Activated T-cell treated with anti-CD3 and anti-CD28 coated beads for 1 hour (primary cell): ENCODE results near the gene GINS2.

Source experiments
- DNase-seq: peaks from one replicate; pipeline ENCODE4 v3.0.0-alpha.2; 2020; ENCODE audit warnings: low read depth

GINS2 gene

DNA sequence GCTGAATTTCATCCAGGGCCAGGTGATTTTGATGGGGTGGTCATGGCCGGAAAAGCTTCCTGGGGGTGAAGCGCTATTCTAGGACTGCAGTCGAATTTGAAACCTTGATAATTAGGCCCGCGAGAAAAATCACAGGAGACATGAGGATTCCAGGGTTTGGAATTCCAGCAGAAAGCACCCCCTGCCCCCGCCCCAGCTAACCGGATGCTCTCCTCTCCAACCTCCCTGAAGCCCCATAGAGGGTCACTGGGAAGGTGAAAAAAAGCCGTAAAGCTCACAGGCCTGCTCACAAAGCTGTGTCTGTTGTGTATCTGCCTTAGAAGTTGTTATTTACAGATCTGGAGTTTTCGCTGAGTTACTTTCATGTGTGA is 1.2 kb upstream of the GINS2 start:
- DNase-seq: no peak

DNA sequence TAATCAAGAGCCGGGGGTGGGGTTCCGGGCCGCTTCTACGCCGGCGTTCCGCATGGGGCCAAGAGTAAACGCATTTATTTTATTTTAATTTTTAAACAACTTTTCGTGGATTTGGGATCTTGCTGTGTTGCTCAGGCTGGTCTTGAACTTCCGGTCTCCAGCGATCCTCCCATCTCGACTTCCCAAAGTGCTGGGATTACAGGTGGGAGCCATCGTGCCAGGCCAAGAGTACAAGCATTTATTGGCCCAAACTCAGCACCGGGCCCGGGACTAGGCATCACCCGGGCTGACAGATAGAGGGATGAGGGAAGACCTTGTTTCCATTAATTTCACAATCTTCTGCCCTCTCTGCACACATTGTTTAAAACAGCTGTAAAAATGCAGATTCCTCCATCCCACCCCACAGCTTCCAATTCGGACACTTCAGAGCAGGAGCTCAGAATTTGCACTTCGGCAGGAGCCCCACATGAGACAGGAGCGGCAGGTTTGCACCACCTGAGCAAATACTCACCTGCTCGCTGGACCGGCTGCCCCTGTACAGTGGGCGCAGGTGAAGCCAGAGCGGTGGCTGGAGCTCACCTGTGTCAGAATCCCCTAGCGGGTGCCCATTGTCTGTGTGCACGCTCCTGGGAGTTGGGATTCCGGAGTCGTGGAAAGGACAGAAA is 663 bp upstream of the GINS2 start:
- DNase-seq: no peak

DNA sequence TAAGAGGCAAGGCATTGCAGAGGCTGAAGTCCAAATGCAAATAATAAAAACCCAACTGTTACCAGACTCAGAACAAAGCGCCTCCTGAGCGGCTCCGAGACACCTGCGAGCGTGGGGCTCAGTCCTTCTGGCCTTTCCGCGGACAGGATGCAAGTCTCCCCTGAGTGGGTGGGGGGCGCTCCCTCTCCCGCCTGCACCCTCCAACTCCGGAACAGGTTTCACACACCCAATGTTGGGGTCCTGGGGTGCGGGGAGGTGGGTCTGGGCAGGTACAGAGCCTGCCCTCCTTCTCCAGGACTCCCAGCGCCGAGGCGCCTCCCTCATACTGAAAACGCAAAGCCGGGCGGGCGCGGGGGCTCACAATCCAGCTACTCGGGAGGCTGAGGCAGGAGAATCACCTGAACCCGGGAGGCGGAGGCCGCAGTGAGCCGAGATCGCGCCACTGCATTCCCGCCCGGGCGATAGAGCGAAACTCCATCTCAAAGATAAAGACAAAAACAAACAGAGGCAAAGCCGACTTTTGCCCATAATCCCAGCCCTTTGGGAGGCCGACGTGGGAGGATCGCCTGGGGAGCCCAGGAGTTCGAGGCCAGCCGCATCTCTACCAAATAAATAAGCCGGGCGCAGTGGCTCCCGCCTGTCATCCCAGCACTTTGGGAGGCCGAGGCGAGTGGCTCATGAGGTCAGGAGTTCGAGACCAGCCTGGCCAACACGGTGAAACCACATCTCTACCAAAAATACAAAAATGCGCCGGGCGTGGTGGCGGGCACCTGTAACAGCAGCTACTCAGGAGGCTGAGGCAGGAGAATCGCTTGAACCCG is 893 bp downstream of the GINS2 start:
- no peak for DNase-seq

DNA sequence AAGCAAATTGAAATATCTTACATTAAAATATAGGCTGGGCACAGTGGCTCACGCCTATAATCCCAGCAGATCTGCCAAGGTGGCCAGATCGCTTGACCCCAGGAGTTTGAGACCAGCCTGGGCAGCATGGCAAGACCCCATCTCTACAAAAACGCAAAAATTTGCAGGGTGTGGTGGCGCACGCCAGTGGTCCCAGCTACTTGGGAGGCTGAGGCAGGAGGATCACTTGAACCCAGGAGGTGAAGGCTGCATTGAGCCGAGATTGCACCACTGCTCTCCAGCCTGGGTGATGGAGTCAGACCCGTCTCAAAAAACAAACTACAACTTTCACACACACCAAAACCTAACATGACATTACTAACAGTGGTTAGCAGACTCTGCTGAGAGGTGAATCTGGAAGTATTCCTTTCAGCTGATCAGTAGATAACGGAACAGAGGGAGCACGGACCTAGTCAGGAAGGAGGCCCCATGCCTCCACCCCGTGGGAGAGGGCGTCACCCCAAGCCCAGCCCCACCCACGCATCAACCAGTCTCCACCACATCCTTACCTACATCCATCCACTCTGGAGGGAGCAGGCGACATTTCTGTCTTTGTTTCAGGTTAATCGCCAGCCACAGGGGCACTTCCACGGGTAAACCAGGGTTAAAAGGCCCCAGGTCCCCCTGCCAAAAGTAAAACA is 1.7 kb downstream of the GINS2 start:
- no peak for DNase-seq

DNA sequence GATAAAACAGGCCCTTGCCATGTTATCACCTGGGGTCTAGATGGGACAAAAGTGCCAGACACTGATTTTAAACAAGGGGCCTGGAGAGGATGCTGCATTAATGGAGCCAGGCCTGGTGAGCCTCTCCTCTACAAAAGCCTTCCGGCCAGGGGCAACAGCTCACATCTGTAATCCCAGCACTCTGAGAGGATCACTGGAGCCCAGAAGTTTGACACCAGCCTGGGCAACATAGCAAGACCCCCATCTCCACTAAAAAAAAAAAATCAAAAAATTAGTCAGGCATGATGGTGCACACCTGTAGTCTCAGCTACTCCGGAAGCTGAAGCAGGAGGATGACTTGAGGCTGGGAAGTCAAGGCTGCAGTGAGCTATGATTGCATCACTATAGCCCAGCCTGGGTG is 3.5 kb downstream of the GINS2 start:
- DNase-seq: no peak

DNA sequence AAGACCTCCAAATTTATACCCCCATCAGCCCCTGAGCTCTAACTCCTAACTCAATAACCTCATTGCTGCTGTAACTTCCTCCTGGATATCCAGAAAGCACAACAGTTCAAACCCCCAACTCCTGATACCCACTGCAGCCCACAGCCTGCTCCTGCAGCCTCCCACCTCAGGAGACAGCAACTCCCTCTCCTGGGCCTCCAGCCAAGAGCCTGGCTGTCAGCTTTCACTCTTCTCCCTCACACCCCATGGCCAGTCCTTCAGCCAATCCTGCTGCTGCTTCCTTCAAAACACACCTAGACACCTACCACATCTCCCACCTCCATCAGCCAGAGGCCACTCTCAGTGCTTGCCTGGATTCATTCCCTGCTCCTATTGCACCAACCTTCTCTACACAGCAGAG is 5.4 kb downstream of the GINS2 start:
- no peak for DNase-seq

DNA sequence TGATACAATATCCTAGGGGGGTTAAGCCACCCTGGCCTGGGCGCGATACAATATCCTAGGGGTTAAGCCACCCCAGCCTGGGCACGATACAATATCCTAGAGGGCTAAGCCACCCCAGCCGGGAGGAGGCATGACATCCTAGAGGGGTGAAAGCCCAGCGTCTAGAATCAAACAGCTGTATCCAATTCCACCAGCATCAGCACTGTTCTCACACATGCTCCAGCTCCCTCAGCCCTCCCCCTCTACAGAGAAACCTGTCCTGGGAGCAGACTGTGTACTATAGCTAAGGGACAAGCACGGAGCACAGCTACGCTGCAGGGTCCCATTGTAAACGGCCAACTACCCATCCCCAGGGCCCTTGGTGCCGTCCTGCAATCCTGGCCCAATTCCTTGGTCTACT is 6.2 kb downstream of the GINS2 start:
- no peak for DNase-seq

DNA sequence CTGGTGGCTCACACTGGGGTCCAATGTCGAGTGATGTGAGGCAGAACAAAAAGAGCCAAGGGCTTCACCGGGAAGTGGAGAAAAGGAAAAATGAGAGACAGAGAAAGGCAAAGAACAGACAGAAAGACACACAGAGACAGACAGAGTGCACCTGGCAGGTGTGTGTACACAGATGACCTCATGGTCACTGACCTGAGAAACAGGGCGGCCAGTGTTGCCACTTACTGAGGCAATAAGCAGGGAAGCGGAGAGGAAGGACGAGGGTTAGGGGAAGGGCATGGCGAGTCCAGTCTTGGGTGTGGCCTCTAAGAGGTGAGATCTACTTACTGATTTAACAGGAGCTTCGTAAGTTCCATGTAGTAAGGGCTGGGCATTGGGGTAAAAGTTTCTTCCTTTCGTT is 7.5 kb downstream of the GINS2 start:
- DNase-seq: no peak

DNA sequence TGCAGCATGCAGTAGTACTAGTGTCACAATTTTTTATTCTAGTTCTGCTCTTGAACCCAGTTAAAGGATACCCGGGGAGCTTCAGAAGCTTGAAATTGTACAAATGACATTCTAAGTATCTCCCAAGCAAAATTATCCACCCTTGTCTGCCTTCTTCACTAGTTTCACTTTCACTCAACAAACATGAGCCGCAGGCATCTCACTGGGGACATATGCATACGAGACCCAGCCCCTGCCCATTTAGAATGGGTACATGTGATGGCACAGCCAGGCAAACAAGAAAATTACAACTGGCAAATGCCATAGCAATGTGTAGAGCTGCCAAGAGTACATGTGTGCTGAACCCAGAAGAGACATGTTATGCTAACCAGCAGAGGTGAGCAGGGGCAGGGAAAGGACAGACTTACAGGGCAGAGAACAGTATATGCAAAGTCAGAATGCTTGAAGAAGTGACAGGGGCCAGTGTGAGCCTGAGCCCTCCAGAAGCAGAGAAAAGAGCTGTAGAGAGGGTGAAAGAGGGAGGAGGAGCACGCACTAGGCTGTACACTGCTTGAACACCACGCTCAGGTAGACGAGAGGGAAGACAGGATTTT is 8.3 kb downstream of the GINS2 start:
- DNase-seq: no peak

DNA sequence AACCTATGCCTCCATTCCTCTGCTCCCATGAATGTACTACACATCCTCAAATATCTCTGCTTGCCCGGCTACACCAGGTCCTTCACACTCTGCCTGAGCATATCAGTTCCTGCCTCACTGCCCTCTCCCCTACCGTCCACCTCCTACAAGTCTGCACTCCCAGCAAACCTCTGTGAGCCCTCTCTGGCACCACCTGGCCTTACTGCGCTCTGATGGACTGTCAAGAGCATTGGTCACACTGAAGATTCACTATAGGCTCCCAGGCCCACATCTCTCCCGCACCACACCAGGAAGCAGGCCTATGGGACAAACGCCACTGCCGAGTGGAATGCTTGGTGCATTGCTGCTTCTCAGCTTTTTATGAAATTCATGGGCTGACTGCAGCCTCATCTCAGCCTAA is 8.9 kb downstream of the GINS2 start:
- no peak for DNase-seq

DNA sequence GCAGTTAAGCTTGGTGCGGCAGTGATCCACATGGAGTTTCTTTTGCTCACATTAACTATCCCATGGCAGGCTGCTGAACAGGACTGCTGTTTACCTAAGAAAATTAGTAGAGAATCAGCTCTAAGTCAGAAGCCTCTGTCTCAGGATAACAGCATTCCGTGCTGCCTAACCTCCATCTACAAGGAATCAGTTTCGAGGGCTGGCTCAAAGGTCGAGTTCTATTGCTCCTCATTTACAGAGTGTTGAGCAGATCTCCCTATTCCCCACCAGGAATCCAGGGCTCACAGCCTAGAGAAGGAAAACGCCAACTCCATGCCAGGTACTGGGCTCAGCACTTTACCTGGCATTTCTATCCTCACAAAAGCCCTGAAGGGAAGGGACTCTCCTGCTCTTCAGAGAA is 9.9 kb downstream of the GINS2 start:
- no peak for DNase-seq

DNA sequence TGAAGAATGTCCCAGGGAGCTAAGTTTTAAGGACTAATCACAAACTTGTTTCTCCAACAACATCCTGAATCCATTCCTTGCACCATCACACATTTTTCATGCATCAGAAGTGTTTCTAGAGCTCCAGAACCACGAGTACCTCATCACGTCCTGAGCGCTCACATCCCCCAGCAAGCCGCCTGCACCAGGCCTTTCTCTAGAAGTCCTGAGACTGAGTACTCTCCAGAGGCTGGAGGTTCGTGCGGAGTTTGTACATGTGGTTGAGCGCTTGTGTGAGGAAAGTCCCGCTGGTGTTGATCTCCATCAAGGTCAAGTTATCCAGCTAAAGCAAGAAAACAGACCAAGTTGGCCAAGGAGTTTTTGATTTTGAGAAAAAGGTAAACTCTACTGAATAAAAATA is 10.7 kb downstream of the GINS2 start:
- no peak for DNase-seq

DNA sequence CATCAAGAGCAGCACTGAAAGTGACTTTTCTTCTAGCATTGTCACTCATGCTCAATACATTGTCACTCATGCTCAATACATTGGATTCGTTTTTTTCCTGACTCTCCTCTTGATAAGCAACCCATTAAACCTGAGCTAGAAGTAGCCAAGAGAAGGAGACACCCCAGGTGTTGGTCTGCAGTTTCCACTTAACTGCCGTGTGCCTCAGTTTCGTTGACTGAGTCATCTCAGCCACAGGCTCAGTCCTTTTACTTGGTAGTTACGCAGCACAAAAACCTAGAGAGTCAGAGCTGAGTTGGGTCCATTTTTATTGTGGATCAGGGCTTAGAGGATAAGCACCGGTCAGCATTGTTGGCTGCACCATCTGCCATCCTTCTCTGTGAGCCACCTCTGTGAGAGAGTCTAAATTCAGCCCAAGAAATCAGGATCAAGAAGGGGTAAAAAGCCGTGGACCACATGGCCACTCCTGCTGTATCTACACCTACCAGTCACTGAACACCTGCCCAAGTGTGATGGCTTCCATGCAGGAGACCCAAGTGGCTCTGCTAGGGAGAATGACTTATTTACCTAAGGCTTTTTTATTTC is 11.3 kb downstream of the GINS2 start:
- DNase-seq: no peak

DNA sequence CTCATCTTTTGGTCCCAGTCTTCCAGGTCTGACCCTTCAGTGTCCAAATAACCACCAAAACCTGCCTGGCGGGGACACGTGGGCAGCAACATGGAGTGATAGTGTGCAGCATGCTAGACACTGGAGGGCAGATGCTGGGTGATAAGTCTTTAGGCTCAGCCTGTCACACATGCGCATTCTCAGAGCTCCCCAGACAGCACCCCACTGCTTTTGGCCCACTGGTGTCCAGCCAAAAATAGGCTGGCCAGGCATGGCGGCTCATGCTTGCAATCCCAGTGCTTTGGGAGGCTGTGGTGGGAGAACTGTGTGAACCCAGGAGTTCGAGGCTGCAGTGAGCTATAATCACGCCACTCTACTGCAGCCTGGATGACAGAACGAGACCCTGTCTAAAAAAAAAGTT is 12.3 kb downstream of the GINS2 start:
- no peak for DNase-seq

DNA sequence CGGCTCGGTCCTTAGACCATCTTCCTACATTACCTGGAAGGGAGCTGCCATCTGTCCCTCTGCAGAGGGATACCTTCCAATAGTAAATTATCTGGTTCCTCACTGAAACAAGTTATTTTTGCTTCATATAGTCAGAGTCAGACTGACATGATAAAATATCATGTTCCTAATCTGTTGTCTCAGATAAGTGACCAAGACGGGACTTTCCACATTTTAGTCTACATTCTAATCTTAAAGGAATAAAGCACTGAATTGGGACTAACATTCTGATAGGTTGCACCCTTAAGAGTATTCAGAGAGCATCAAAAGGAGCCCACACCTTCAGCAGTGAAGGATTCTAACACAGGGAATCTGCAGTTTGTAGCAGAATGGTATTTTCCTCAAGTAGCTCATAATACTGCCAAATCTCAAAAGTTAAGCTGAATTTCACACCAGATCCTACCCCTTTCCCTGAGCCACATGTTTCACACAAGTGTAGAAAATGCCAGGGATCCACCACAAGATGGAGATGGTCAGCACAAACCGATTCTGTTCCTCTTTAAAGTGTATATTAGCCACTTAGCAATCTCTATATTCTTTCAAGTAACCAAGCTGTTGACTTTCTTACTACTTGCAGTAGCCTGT is 13.4 kb downstream of the GINS2 start:
- DNase-seq: no peak

DNA sequence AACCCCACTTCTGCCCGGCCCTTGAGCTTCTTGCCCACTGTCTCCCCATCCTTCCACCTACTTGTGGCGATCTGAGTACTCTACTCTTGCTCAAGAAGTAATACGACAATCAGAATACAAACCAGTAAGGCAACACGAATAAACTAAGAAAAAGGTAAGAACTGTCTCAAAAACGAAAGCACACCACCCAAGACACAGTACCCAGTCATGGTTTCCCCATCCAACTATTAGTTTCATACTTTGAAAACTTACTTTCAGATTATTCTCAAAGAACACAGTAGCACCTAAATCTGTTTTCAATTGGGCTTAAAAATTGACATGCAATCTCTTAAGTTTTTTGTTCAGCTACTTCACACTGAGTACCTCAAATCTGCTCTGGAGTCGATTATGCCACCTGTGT is 13.9 kb downstream of the GINS2 start:
- no peak for DNase-seq

DNA sequence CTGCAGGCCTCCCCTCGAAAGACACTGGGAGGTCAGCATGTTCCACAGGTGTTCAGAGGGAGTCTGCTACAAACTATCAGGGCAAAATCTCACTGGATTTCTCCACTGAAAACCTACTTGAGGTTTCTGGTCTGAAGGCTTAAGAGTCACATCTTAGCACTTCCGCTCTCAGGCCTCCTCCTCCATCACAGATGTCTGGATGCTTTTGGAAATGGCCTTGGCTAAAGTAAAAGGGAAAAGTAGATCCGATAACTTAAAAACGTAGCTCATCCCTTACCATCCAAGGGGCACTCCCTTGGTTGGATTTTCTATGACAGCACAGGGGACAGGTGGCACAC is 14.4 kb downstream of the GINS2 start:
- DNase-seq: no peak

DNA sequence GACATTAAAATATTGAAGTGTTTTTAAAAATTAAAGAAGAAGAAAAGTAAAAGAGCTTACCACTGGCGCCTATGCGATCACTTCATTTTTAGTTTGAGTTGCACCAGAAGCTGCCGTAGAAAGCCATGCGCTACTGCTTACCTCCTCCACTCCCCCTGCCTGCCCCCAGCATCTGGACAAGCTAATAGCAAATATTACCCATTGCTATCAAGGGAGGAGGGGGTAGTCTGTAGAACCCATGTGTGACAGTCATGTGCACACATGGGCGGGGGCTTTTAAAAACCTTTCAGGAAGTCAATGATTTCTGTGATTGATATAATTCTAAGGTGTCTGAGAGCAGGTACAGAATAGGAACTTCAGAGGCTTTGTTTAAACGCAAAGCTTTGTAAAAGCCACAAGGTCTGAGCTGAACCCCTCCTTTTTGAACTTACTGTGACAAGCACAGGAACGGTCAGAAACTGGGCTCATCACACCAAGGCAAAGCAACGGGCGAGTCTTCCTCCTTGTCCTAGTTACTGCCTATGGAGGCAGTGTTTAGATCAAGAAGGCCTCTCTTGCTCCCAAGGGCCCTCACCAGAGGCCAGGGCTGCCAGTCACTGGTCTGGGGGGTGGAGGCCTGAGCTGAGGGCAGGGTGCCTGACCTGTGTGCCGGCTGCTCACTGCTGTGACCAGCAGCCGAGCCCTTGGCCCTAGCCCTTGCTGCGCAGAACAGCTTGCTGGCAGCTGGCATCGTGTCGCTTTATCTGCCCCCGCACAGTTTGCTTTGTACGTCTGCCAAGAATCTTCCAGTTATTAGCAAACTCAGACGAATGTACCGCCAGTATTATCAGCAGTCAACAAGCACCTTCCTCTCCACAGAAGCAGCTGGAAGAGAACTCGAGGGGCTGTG is 15.0 kb downstream of the GINS2 start:
- DNase-seq: no peak

DNA sequence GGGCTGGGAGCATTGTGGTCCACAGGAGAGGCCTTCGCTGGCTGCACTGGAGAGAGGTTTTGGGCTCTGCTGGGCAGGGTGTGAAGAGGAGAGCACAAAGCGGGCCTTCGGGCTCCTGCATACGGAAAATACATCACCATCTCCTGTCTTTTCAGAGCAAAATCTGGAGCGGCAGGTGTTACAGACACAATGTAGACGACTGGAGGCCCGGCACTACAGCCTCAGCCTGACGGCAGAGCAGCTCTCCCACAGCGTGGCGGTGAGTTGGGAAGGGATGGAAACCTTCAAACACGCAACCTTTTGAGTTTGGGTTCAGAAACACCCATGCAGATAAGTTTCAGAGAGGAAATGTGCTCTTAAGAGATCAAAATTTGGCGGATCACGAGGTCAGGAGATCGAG is 17.9 kb downstream of the GINS2 start:
- no peak for DNase-seq

DNA sequence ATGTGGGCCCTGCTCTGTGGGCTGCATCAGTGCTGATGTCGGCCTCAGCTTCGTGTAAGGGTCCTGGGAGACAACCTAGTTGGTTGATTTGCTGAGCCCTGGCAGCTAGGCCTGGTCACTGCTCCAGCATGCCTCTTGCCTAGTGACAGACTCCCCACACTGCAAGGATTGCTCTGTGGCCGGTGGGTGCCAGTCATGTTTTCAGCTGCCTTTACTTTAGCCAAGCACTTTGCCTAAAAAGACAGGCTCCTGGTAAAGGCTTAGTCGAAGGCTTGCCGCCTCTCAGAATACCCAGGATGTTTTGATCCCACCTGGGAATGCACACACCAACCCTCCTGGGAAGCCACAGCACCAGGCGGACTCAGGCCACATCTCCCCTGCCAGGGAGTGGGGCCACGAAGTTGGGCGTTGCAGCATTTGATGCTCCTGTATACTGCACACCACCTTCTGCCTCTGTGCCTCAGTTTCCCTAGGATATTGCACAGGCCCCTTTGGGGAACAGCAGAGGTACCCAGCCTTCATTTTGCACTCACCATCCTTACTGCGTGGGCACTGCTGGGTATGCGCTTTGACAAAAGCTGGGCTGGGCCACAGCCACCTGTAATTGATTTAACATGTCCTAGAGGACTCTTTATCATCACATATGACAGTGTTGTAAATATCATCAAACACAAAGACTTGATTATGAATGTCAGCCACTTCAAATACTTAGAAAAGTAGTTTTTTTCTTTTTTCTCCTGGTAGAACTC is 19.9 kb downstream of the GINS2 start:
- no peak for DNase-seq
